GM12891 (cell line): ENCODE results near the gene AHSP.
"Not testable (repeated sequence)": the region's sequence is repeated elsewhere in the genome, so short reads cannot be mapped to it uniquely, and the experiment has no call there.

ENCODE experiments used
- DNase-seq: peaks from one replicate; pipeline ENCODE4 v3.0.0; 2011; ENCODE audit warnings: low spot score; ENCODE audit not compliant: insufficient read length
- FAIRE-seq: peaks from 2 replicates; lab custom pipeline; 2011; peaks lifted over from hg19 to GRCh38; lab: Jason Lieb, UNC
- PAX5 ChIP-seq: IDR thresholded peaks from 2 replicates; pipeline ENCODE4 v1.6.1; 2011; ENCODE audit warnings: low read length, moderate library complexity, mild to moderate bottlenecking; ENCODE audit not compliant: insufficient read depth, severe bottlenecking
- POLR2A ChIP-seq: IDR thresholded peaks from 2 replicates; pipeline ENCODE4 v1.6.1; 2011; ENCODE audit warnings: low read depth, low read length, control low read depth
- POLR2AphosphoS5 ChIP-seq: IDR thresholded peaks from 2 replicates; pipeline ENCODE4 v1.6.1; 2011; ENCODE audit warnings: low read depth, low read length, control low read depth
- POU2F2 ChIP-seq: IDR thresholded peaks from 2 replicates; pipeline ENCODE4 v1.6.1; 2011; ENCODE audit warnings: low read depth, mild to moderate bottlenecking, control low read depth, low read length, moderate library complexity
- SPI1 ChIP-seq: IDR thresholded peaks from 2 replicates; pipeline ENCODE4 v1.6.1; 2011; ENCODE audit warnings: low read depth, low read length, control low read depth
- TAF1 ChIP-seq: IDR thresholded peaks from 2 replicates; pipeline ENCODE4 v1.6.1; 2011; ENCODE audit warnings: low read depth, low read length, control low read depth

AHSP gene

GRCh38 chr16:31499928-31500327 lies 27.8 kb upstream of the AHSP start:
- FAIRE-seq (no peak), DNase-seq (no peak)
- TF ChIP-seq POLR2AphosphoS5 (no peak), TAF1 (no peak)

GRCh38 chr16:31501226-31501965 lies 26.3 kb upstream of the AHSP start:
- no peak for TF ChIP-seq POLR2AphosphoS5
- TF ChIP-seq PAX5: no peak
- TF ChIP-seq SPI1: no peak
- TF ChIP-seq TAF1: no peak
- TF ChIP-seq POLR2A: no peak
- TF ChIP-seq POU2F2: no peak
- DNase-seq: no peak
- no peak for FAIRE-seq

GRCh38 chr16:31501966-31502348 lies 25.7 kb upstream of the AHSP start:
- TF ChIP-seq POLR2AphosphoS5: no peak
- no peak for DNase-seq
- FAIRE-seq: no peak

- no peak for TF ChIP-seq POLR2AphosphoS5
- TF ChIP-seq SPI1: no peak
- no peak for TF ChIP-seq POLR2A
- TF ChIP-seq PAX5: no peak
- TF ChIP-seq POU2F2: no peak
- TF ChIP-seq TAF1: no peak
- DNase-seq (no peak), FAIRE-seq (no peak)
Measured at GRCh38 chr16:31502981-31503380, 24.7 kb upstream of the AHSP start.

GRCh38 chr16:31503555-31503954 lies 24.1 kb upstream of the AHSP start:
- FAIRE-seq, DNase-seq: not testable (repeated sequence)

- DNase-seq (no peak), FAIRE-seq (no peak)
Measured at GRCh38 chr16:31504159-31504558, 23.5 kb upstream of the AHSP start.

GRCh38 chr16:31505483-31505882 lies 22.2 kb upstream of the AHSP start:
- peak; percentile 43 for FAIRE-seq
- DNase-seq: no peak
- no peak for TF ChIP-seq PAX5
- TF ChIP-seq SPI1: peak; percentile 73

More at GRCh38 chr16:31504159-31504558, 23.5 kb upstream of the AHSP start:
- TF ChIP-seq POLR2A: no peak
- no peak for TF ChIP-seq PAX5
- TF ChIP-seq POU2F2: no peak
- no peak for TF ChIP-seq TAF1
- TF ChIP-seq SPI1: no peak
- TF ChIP-seq POLR2AphosphoS5: no peak

GRCh38 chr16:31507617-31507928 lies 20.1 kb upstream of the AHSP start:
- TF ChIP-seq POU2F2: no peak
- no peak for TF ChIP-seq SPI1
- TF ChIP-seq POLR2AphosphoS5: no peak
- no peak for TF ChIP-seq TAF1
- no peak for TF ChIP-seq POLR2A
- no peak for TF ChIP-seq PAX5
- FAIRE-seq (no peak), DNase-seq (no peak)

- FAIRE-seq: peak; percentile 79
- TF ChIP-seq POLR2A (peak; percentile 80), SPI1 (no peak), POLR2AphosphoS5 (peak; percentile 85), TAF1 (peak; percentile 64; the same call in 1 of the 2 replicates), POU2F2 (no peak), PAX5 (no peak)
- peak; percentile 82 for DNase-seq
Measured at GRCh38 chr16:31507929-31508705, 19.6 kb upstream of the AHSP start, which contains the start of gene RUSF1. RUSF1 (minus strand) TSS chr16:31508391; CDS start chr16:31508373, 18 bp downstream.

- no peak for TF ChIP-seq POU2F2
- TF ChIP-seq TAF1: no peak
- TF ChIP-seq POLR2A: no peak
- no peak for TF ChIP-seq PAX5
- TF ChIP-seq SPI1: no peak
- TF ChIP-seq POLR2AphosphoS5: no peak
- DNase-seq (no peak), FAIRE-seq (no peak)
Measured at GRCh38 chr16:31508706-31509195, 18.9 kb upstream of the AHSP start.

GRCh38 chr16:31513126-31513525 lies 14.6 kb upstream of the AHSP start:
- no peak for TF ChIP-seq TAF1
- no peak for TF ChIP-seq POLR2AphosphoS5
- TF ChIP-seq POU2F2: no peak
- no peak for TF ChIP-seq POLR2A
- TF ChIP-seq SPI1: no peak
- TF ChIP-seq PAX5: no peak
- FAIRE-seq (no peak), DNase-seq (no peak)
